ENCODE measurements around the gene HNRNPDL. TPM values are rescaled to one million over a fixed set of nuclear protein-coding genes. Genes with fewer than 3 reads are reported as not detected.

The HNRNPDL gene
- total and polyA plus RNA-seq, 12 donors, result 129 to 184 (median 151) TPM

DNA sequence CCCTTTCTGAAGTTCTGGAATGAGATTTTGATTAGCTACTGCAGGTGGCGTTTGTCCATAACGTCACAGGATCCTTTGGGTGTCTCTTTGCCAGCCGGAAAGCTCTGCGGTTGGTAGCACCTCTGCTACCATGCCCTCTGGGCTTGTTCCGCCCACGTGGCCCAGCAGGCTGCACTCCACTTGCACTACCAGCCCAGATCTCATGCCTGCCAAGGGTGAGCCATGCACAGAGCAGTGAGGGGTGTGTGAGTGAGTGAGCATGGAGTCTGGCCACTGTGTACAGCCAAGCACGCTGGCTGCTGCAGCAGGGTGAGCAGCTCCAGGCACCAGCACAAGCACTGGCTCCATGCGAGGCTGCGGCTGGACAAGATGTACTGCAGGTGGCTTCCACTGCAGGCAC is 49.9 kb downstream of the HNRNPDL start:
- 66 to 68% methylated on average over 9 of the region's 9 CpGs for WGBS, 2 donors
- DNase-seq (peak; percentile 59 to 69), ATAC-seq (peak; percentile 87 to 98 (median 94))
- no peak for TF ChIP-seq CTCF (IDR thresholded peaks at IDR 0.05)
- Histone ChIP-seq H3K36me3 (peaks cover 0 to 5% (median 0%) of the 10 kb centered on the region in 9 donors), H3K27me3 (no peaks in the 10 kb centered on the region), H3K4me1 (peaks cover 3 to 43% (median 18%) of the 10 kb centered on the region in 9 donors), H3K4me3 (peak overlapping the region in 1 of 10 donors; percentile 3), H3K9me3 (no peaks in the 10 kb centered on the region), H3K27ac (peak overlapping the region in 7 of 10 donors; percentile 9 to 72 (median 51))
- intact Hi-C loops (cut with DNase I), result no loop called here

- intact Hi-C loops (cut with DNase I), result loop anchor here in 3 of 10 donors (10.0 kb wide), 3 partner anchors 91 to 659 kb away; partner anchors contain the start of genes COPS4 (in 1 of the 3) and LIN54 (in 1 of the 3)
- 71 to 76% methylated on average over 4 of the region's 4 CpGs for WGBS, 2 donors
- ATAC-seq, result no peak
- Histone ChIP-seq H3K27me3 (no peaks in the 10 kb centered on the region), H3K36me3 (no peaks in the 10 kb centered on the region), H3K4me1 (peaks cover 3 to 42% (median 21%) of the 10 kb centered on the region in 9 donors), H3K27ac (no peak overlapping the region), H3K9me3 (no peaks in the 10 kb centered on the region), H3K4me3 (peak overlapping the region in 2 of 10 donors; percentile 95 to 97)
- no peak for TF ChIP-seq CTCF (IDR thresholded peaks at IDR 0.05)
- DNase-seq, result no peak
Measured at GRCh38 chr4:82376109-82376508, 54.2 kb downstream of the HNRNPDL start.

DNA sequence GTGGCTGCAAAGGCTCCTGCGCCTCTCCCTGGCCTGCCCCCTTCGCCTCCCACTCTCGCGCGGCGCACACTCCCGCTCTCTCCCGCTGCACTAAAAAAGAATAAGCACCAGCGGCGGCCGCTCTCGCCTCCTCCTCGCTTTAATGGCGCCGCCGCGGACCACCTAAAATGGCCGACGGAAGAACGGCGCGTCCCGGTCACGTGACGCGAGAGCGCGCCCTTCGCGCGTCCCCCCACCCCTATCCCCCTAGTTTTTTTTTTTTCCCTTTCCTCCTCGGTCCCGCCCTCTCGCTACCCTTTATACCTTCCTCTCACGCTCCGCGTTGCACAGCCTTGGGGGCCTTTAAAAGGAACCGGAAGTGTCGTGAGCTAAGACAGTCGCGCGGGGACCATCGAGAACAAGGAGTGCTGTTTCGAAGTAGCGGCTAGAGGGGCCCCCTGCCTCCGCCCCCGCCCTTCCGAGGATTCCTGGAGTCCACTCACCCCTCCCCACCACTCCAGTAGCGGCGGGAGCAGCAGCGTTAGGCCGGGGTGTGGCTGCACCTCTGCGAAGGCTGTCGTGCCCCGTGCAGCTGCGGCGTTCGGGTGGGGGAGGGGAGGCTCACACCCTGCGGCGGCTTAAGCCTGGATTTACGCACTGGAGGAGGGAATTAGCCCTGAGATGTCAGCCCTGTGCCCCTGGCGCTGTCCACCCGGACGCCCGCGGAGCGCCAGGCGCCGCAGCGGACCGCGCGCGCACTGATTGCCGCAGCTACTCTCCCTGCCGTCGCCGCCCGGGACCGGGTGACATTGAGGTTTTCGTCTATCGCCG is 56.2 kb downstream of the HNRNPDL start, which contains the start of gene HNRNPD:
HNRNPD (minus strand) TSS at position 176 of the 810 bp plus-strand sequence. CDS start 313 bp downstream, outside the sequence.
- peak; percentile 92 to 98 (median 95) for ATAC-seq
- WGBS, 2 donors, result 0% methylated on average over 83 of the region's 83 CpGs
- DNase-seq, result peak; percentile 96 to 99
- intact Hi-C loops (cut with DNase I), result loop anchor here in 9 of 10 donors (1.0 to 10.0 kb wide), 9 partner anchors 53 to 663 kb away; partner anchors contain the start of genes COPS4 (in 2 of the 9), ENOPH1 (in 1 of the 9), HNRNPDL (in 1 of the 9) and LIN54 (in 1 of the 9)
- Histone ChIP-seq H3K27ac (peak within 1 kb of the TSS; percentile 95 to 100 (median 99)), H3K4me3 (peak within 1 kb of the TSS; percentile 66 to 97 (median 92)), H3K36me3 (peaks cover 0 to 17% (median 0%) of the 10 kb centered on the region in 9 donors), H3K4me1 (peaks cover 7 to 51% (median 36%) of the 10 kb centered on the region in 9 donors), H3K9me3 (no peaks in the 10 kb centered on the region), H3K27me3 (no peaks in the 10 kb centered on the region)
- TF ChIP-seq CTCF (IDR thresholded peaks at IDR 0.05), result peak in 4 of 9 donors; percentile 8 to 28 (median 22)

- Histone ChIP-seq H3K9me3 (no peaks in the 10 kb centered on the region), H3K4me1 (peaks cover 7 to 57% (median 42%) of the 10 kb centered on the region in 9 donors)
- intact Hi-C loops (cut with DNase I), result loop anchor here in 7 of 10 donors (2.0 to 10.0 kb wide), 8 partner anchors 54 to 664 kb away; partner anchors contain the start of genes COPS4 (in 2 of the 7), ENOPH1 (in 1 of the 7), HNRNPDL (in 1 of the 7) and LIN54 (in 1 of the 7)
Measured at GRCh38 chr4:82373486-82373815, 56.8 kb downstream of the HNRNPDL start.

More at GRCh38 chr4:82373486-82373815, 56.8 kb downstream of the HNRNPDL start:
- peak overlapping the region; percentile 66 to 97 (median 92) for H3K4me3 ChIP-seq
- peaks cover 0 to 22% (median 0%) of the 10 kb centered on the region in 9 donors for H3K36me3 ChIP-seq
- ATAC-seq, result peak; percentile 1 to 27 (median 6)
- 0% methylated on average over 46 to 50 of the region's 50 CpGs for WGBS, 2 donors
- DNase-seq, result no peak
- TF ChIP-seq CTCF (IDR thresholded peaks at IDR 0.05), result no peak
- no peaks in the 10 kb centered on the region for H3K27me3 ChIP-seq
- peak overlapping the region; percentile 95 to 100 (median 99) for H3K27ac ChIP-seq

Data from heart right ventricle (tissue), 16 donors.